MM.1S (cell line): ENCODE results near the gene TBC1D8.

Source experiments
- DNase-seq: peaks from one replicate; pipeline ENCODE4 v3.0.0-alpha.2; 2015
- H2AFZ ChIP-seq: fragments of 300-600 bp; sonication (generic); 2 replicates; pipeline ENCODE4 v1.6.0; 2016; ENCODE audit warnings: antibody characterized with exemption, low read length
- H3F3A ChIP-seq: fragments of 300-600 bp; sonication (generic); 2 replicates; pipeline ENCODE4 v1.6.1; 2016; ENCODE audit warnings: mild to moderate bottlenecking, antibody characterized with exemption, low read length, moderate library complexity, mixed read lengths; ENCODE audit not compliant: insufficient read depth
- H3K27ac ChIP-seq: fragments of 300-600 bp; sonication (generic); 2 replicates; pipeline ENCODE4 v1.5.1; 2016; ENCODE audit warnings: mild to moderate bottlenecking, low read length
- H3K27me3 ChIP-seq: fragments of 300-600 bp; sonication (generic); replicated peaks from 2 replicates; pipeline ENCODE4 v1.6.0; 2016; ENCODE audit warnings: low read length; ENCODE audit not compliant: insufficient read depth
- H3K36me3 ChIP-seq: fragments of 300-600 bp; sonication (generic); replicated peaks from 2 replicates; pipeline ENCODE4 v1.6.1; 2016; ENCODE audit warnings: mild to moderate bottlenecking, low read length, mixed read lengths; ENCODE audit not compliant: insufficient read depth
- H3K4me1 ChIP-seq: fragments of 300-600 bp; sonication (generic); 2 replicates; pipeline ENCODE4 v1.6.1; 2016; ENCODE audit warnings: low read length, mixed read lengths
- H3K4me2 ChIP-seq: fragments of 300-600 bp; sonication (generic); 2 replicates; pipeline ENCODE4 v1.6.0; 2016; ENCODE audit warnings: low read depth, low read length
- H3K4me3 ChIP-seq: fragments of 300-600 bp; sonication (generic); 2 replicates; pipeline ENCODE4 v1.5.1; 2016; ENCODE audit warnings: low read length, mixed read lengths
- H3K79me2 ChIP-seq: fragments of 300-600 bp; sonication (generic); 2 replicates; pipeline ENCODE4 v1.6.1; 2016; ENCODE audit warnings: mixed run types, low read length, mixed read lengths
- H3K9ac ChIP-seq: fragments of 300-600 bp; sonication (generic); 2 replicates; pipeline ENCODE4 v1.6.1; 2016; ENCODE audit warnings: low read length, mixed read lengths
- H3K9me2 ChIP-seq: fragments of 300-600 bp; sonication (generic); replicated peaks from 2 replicates; pipeline ENCODE4 v1.6.1; 2016; ENCODE audit warnings: mild to moderate bottlenecking, low read length, mixed read lengths; ENCODE audit not compliant: insufficient read depth
- H3K9me3 ChIP-seq: fragments of 300-600 bp; sonication (generic); replicated peaks from 2 replicates; pipeline ENCODE4 v1.6.1; 2016; ENCODE audit warnings: mild to moderate bottlenecking, low read length, mixed read lengths; ENCODE audit not compliant: insufficient read depth
- H4K20me1 ChIP-seq: fragments of 300-600 bp; sonication (generic); 2 replicates; pipeline ENCODE4 v1.6.1; 2016; ENCODE audit warnings: mild to moderate bottlenecking, low read length, moderate library complexity, mixed read lengths; ENCODE audit not compliant: insufficient read depth
- EZH2 ChIP-seq: fragments of 300-600 bp; sonication (generic); optimal IDR thresholded peaks from 2 replicates; pipeline ENCODE3; 2017; ENCODE audit warnings: low read depth, mild to moderate bottlenecking, antibody characterized with exemption, low read length, mixed read lengths
- EZH2phosphoT487 ChIP-seq: fragments of 300-600 bp; sonication (generic); IDR thresholded peaks from 2 replicates; pipeline ENCODE4 v1.6.1; 2018; ENCODE audit warnings: antibody characterized with exemption, low read length
- TF ChIP-seq, protein P1 (sequence below): fragments of 300-600 bp; sonication (generic); IDR thresholded peaks from 2 replicates; pipeline ENCODE4 v1.5.1; 2016; ENCODE audit warnings: antibody characterized with exemption, low read length, mixed read lengths

TBC1D8 gene

DNA sequence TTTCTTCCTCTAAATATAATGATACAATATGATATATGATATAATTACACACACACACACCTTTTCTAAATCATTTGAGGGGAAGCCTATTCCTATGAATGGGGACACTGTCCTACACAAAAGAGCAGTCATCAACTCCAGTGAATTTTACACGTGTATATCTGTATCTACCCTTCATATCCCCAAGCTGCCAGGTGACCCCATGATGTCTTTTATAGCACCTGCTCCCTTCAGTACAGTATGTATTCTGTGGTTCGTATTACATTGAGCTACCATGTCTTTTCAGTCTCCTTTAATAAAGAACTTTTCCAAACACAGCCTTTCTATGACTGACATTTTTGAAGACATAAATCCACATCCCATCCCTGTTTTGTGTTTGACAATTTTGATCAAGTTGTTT lies 19.0 kb downstream of the TBC1D8 start:
- no peak overlapping the region for H3K4me3 ChIP-seq
- no peak overlapping the region for H3K4me2 ChIP-seq
- no peaks in the 10 kb centered on the region for H3K9me2 ChIP-seq
- no peaks in the 10 kb centered on the region for H3F3A ChIP-seq
- no peaks in the 10 kb centered on the region for H3K27me3 ChIP-seq
- no peaks in the 10 kb centered on the region for H3K9me3 ChIP-seq
- no peak overlapping the region for H2AFZ ChIP-seq
- no peaks in the 10 kb centered on the region for H3K4me1 ChIP-seq
- TF ChIP-seq EZH2phosphoT487 (no peak), EZH2 (no peak)
- no peaks in the 10 kb centered on the region for H3K79me2 ChIP-seq
- H4K20me1 ChIP-seq: no peaks in the 10 kb centered on the region
- H3K36me3 ChIP-seq: no peaks in the 10 kb centered on the region
- no peak overlapping the region for H3K27ac ChIP-seq
- no peak overlapping the region for H3K9ac ChIP-seq
- DNase-seq: no peak

DNA sequence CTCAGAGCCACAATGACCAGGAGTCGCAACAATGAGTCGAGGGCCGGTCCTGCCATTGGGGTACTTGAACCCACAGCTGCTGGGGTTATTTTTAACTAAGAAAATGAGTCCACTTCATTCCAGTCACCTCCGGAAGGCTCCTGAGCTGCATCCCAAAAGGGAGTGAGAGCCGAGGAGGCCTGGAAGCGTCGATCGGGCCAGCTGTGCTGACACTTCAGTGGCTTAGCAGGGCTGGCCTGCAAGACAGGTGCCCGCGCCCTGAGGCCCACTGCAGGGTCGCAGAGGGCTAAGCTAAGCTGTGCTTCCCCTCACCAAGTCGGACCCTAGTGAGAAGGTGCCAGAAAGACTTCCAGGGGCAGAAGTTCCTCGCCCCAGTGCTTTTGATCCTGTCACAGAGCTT lies 21.1 kb downstream of the TBC1D8 start:
- TF ChIP-seq EZH2phosphoT487: no peak
- TF ChIP-seq EZH2: no peak
- TF ChIP-seq, protein P1, sequence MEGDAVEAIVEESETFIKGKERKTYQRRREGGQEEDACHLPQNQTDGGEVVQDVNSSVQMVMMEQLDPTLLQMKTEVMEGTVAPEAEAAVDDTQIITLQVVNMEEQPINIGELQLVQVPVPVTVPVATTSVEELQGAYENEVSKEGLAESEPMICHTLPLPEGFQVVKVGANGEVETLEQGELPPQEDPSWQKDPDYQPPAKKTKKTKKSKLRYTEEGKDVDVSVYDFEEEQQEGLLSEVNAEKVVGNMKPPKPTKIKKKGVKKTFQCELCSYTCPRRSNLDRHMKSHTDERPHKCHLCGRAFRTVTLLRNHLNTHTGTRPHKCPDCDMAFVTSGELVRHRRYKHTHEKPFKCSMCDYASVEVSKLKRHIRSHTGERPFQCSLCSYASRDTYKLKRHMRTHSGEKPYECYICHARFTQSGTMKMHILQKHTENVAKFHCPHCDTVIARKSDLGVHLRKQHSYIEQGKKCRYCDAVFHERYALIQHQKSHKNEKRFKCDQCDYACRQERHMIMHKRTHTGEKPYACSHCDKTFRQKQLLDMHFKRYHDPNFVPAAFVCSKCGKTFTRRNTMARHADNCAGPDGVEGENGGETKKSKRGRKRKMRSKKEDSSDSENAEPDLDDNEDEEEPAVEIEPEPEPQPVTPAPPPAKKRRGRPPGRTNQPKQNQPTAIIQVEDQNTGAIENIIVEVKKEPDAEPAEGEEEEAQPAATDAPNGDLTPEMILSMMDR: no peak
- H3K79me2 ChIP-seq: no peaks in the 10 kb centered on the region
- no peak overlapping the region for H2AFZ ChIP-seq

DNA sequence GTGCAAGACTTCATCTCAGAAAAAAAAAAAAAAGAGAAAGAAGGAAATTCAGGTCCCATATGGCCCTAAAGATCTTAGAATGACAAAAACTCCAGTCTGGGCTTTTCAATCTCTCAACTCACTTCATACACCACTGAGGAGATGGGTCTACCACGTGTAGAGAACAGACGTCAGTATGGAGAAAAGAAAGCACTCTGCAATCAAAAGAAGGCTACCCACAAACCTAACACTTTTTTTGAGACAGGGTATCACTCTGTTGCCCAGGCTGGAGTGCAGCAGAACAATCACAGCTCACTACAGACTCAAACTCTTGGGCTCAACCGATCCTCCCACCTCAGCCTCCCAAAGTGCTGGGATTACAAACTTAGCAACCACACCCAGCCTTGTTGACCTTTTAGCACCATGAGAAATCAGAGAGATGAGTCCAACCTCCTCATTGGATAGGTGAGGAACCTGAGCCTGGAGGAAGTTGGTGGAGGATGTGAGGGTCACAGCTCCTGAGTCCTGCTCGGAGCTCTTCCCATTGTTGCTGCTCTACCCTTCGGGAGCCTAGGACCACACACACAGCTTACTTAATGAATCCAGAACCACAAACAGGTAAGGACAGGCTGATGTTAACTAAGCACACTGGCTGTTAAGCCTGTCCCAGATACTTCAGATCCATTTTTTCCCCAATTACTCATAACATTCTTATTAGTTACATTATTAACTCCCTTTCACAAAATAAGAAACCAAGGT lies 23.7 kb downstream of the TBC1D8 start:
- H3K27ac ChIP-seq: no peak overlapping the region
- no peaks in the 10 kb centered on the region for H3K27me3 ChIP-seq
- TF ChIP-seq, protein P1: no peak
- TF ChIP-seq EZH2 (no peak), EZH2phosphoT487 (no peak)
- H3K9ac ChIP-seq: no peak overlapping the region
- no peaks in the 10 kb centered on the region for H3K9me2 ChIP-seq
- H3K79me2 ChIP-seq: no peaks in the 10 kb centered on the region
- H3F3A ChIP-seq: no peaks in the 10 kb centered on the region
- H3K9me3 ChIP-seq: no peaks in the 10 kb centered on the region
- no peaks in the 10 kb centered on the region for H3K36me3 ChIP-seq
- no peak overlapping the region for H3K4me3 ChIP-seq
- H4K20me1 ChIP-seq: no peaks in the 10 kb centered on the region
- no peak overlapping the region for H2AFZ ChIP-seq
- no peak overlapping the region for H3K4me2 ChIP-seq
- DNase-seq: no peak
- H3K4me1 ChIP-seq: no peaks in the 10 kb centered on the region

More for the DNA sequence above, 21.1 kb downstream of the TBC1D8 start:
- Histone ChIP-seq H3K4me1 (no peaks in the 10 kb centered on the region), H3F3A (no peaks in the 10 kb centered on the region), H3K9me3 (no peaks in the 10 kb centered on the region), H3K4me2 (no peak overlapping the region), H3K27ac (no peak overlapping the region), H4K20me1 (no peaks in the 10 kb centered on the region), H3K9ac (no peak overlapping the region), H3K9me2 (no peaks in the 10 kb centered on the region), H3K4me3 (no peak overlapping the region), H3K36me3 (no peaks in the 10 kb centered on the region), H3K27me3 (no peaks in the 10 kb centered on the region)
- no peak for DNase-seq

DNA sequence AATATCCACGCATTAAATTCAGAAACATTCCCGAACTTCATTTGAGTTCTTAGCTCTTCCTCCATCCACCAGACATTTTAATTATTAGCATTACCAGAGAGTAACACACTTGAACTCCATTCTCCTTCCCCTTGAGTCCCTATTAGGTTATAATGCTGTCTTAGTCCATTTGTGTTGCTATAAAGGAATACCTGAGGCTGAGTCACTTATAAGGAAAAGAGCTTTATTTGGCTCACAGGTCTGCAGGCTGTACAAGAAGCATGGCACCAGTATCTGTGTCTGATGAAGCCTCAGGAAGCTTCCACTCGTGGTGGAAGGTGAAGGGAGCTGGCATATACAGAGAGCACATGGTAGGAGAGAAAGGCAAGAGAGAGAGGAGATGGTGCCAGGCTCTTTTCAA lies 25.4 kb downstream of the TBC1D8 start:
- no peaks in the 10 kb centered on the region for H4K20me1 ChIP-seq
- no peak overlapping the region for H3K27ac ChIP-seq
- H3F3A ChIP-seq: no peaks in the 10 kb centered on the region
- no peaks in the 10 kb centered on the region for H3K36me3 ChIP-seq
- H3K9ac ChIP-seq: no peak overlapping the region
- no peaks in the 10 kb centered on the region for H3K9me2 ChIP-seq
- H3K4me3 ChIP-seq: no peak overlapping the region
- no peak overlapping the region for H2AFZ ChIP-seq
- DNase-seq: no peak
- no peaks in the 10 kb centered on the region for H3K79me2 ChIP-seq
- H3K4me1 ChIP-seq: no peaks in the 10 kb centered on the region
- TF ChIP-seq EZH2phosphoT487: no peak
- TF ChIP-seq, protein P1: no peak
- TF ChIP-seq EZH2: no peak
- H3K27me3 ChIP-seq: no peaks in the 10 kb centered on the region
- no peak overlapping the region for H3K4me2 ChIP-seq
- no peaks in the 10 kb centered on the region for H3K9me3 ChIP-seq
